Embryonic facial prominence (tissue), 1 donor: Measurements from ENCODE around the gene SMC3.

Experiments used
- DNase-seq: peaks from one replicate; pipeline ENCODE4 v3.0.0-alpha.2; 2016; ENCODE audit errors: extremely low spot score

The SMC3 gene

DNA sequence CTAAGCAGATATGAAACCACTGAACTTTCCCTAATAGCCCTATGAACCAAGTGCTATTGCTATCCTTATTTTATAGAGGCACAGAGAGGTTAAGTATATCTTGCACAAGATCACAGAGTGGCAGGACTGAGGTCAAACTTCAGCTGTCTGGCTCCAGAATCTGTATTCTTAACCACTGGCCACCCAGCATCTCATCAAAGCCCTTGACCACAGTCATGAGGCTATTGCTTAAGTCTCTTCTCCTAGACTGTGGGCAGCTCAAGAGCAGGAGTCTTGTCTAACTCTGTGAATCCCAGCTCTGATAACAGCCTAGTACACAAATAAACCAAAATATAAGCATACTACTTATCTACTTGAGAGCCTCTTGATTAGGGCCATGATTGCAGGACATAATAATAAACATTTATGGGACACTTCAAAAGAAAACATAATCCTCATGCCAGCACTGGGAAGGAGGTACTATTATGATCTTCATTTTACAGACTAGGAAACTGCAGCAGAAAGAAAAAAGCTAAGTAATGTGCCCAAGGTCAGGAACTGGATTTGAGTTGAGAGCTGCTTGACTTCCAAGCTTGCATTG, 22.4 kb upstream of the SMC3 start:
- no peak for DNase-seq

DNA sequence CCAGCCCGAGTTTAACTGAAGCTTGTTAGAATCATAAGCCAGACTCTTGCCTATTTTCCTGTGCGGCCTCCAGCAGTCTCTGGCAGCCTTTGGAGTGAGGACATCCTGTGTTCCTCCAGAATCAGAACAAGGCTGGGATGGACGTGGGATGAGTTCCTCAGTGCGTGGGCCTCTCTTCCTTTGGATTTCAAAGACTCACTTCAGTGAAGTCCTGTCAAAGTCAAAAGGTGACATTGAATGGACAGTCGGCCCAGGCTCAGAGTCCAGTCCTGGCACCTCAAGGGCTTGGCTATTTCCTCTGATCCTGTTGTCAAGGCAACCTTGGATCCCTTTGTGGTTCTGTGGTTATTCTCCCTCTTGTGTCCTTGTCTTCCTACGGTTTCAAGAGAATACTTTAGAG, 21.4 kb upstream of the SMC3 start:
- DNase-seq = no peak

DNA sequence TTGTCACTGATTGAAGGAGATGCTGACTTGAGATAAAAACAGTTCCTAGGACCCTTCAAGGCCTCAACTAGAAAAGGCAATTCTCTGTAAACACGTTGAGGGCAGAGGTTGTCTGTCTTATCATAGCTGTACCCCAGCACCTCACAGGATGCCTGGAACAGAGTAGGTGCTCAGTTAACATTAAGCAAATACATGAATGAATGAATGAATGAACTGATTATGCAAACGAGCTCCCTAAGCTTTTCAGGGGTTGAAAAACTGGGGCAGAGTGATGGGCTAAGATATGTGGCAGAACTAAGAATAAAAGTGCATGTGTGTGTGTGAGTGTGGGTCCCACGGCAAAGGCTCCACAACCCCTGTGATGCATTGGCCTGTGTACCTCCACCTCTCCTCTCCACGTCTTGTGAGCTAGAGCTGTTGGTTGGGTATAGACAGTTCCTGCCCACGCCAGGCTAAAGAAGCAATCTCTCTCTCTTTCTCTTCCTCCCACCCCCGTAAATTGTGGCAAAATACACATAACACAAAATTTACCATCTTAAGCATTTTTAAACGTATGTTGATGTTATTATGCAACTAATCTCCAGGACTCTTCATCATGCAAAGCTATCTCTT, 20.9 kb upstream of the SMC3 start:
- DNase-seq = no peak

DNA sequence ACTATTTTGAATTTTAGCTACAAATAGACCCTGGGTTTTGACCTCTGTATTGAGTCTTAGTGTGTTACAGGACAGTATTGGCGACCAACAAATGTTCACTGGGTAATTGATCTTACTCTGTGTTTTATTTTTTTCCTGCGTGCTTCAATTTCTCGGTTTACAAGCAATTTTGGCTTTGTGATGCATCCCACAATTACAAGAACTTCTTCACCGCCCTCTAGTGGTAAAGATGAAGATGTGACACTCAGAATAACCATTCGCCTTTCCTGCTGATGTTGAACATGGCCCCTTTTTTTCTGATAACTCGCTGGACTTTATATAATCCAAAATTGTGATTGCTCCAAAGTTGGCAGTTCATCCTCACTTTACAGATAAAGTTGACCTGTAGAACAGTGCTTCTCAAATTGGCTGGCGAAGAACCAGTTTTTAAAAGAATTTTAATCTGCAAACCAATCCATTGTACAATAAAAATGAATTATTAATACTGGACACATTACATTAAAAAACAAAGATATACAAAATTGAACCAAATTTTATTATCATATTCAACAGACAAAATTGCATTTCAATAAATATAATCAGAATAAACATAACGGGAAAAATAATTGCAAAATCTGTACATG, 20.2 kb upstream of the SMC3 start:
- DNase-seq = peak; percentile 77

DNA sequence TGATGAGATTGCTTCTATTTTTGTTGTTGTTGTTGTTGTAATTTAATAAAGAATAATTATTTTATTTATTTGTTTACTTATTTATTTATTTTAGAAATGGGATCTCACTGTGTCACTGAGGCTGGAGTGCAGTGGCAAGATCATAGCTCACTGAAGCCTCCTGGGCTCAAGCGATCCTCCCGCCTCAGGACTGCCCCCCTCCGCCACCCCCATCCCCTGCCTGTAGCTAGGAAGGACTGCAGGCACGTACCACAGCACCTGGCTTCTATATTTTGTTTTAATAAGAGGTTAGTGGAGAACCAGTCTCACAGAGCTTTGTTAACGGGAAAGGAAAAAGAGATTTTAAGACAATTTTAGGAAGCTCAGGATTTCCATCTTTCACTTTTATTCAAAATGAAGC, 19.5 kb upstream of the SMC3 start:
- no peak for DNase-seq

DNA sequence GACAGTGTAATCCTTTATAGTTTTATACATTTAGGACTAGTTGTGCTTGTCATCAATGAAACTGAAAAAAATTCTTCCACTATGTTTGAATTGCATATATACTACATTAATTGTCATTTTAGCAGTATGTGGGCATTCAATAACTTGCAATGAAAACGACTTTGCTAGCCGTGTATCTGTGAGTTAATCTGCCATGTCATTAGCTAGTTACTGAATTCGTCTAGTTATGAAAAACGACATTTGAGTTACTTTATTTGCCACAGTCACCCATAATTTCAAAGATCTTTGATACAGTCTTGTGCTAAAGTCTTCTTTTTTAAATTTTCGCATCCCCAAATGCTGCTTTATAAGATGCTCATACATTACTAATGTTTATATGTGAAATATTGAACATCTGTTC, 18.3 kb upstream of the SMC3 start:
- DNase-seq = no peak

DNA sequence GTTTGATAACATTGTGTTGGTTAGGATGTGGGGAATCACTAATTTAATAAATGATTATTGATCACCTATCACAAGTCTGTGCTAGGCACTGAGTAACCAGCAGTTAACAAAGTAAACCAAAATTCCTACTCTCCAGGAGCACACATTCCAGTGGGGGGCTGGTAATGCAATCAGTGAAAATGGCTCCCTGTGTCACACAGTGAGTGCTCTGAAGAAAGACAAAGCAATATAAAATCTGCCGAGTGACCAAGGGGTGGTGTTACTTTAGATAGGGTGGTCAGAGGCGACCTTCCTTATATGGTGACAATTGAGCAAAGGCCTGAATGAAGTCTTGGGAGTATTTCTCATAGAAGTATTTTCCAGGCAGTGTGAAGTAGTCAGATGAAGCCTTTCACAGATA, 13.6 kb upstream of the SMC3 start:
- no peak for DNase-seq

DNA sequence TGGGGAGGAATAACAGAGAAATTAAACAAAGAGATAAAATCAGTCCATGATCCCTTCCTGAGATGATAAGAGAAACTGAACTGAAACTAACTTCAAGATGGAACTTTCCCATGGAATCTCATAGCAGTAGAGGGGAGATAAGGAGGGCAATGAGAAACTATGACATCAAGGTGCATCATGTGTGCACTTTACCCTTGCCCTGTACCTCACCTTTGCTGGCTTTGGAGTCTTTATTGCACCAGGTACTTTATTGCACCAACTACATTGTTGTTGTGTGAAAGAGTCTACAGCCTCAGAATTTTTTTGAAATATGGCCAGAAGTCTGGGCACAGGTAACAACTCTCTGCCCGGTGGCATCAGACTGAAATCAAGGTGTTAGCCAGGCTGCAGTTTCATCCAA, 11.2 kb upstream of the SMC3 start:
- no peak for DNase-seq

DNA sequence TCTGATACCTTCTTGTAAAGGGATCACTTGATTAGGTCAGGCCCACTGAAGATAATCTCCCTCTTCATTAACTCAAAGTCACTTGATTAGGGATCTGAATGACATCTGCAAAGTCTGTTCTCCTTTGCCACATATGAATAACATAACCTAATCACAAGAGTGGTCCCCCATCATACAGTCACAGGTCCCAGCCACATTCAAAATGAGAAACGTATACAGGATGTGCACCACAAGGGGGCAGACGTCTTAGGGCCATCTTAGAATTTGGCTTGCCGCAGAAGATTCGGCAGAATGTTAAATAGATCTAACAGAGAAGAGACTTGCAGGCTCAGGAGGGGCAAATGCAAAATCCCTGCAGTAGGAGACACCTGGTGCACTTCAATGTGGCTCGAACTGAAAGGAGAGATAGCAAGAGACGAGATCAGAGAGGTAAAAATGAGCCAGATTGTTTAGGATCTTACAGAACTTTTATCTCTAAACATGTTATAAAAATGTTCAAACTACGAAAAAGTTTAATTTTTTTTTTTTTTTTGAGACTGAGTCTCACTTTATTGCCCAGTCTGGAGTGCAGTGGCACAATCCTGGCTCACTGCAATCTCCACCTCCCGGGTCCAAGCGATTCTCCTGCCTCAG, 10.4 kb upstream of the SMC3 start:
- DNase-seq = no peak

DNA sequence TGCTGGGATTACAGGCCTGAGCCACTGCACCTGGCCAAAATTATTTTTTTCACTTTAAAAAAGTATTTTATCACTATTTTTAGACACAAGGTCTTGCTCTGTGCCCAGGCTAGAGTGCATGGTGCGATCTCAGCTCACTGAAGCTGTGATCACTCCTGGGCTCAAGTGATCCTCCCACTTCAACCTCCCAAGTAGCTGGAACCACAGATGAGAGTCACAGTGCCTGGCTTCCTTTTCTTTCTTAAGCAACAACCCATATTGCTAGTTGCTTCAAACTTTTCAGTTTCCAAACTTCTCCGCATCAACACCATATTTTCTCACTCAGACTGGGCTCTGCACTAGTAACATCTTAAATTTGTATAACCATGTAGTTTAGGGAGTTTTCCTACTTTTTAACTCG, 9.5 kb upstream of the SMC3 start:
- DNase-seq = no peak

DNA sequence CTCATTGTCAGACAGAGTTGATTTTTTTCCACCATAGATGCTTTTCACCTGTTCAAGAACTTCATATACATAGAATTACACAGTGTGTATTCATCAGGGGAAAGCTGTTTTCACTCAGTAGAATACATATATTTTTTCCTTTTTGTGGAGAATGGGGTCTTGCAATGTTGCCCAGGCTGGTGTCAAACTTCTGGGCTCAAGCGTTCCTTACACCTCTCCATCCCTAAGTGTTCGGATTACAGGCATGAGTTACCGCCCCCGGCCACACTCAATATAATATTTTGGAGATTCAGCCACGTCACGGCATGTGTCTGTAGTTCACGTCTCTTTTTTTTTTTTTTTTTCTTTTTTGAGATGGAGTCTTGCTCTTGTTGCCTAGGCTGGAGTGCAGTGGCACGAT, 7.5 kb upstream of the SMC3 start:
- no peak for DNase-seq

DNA sequence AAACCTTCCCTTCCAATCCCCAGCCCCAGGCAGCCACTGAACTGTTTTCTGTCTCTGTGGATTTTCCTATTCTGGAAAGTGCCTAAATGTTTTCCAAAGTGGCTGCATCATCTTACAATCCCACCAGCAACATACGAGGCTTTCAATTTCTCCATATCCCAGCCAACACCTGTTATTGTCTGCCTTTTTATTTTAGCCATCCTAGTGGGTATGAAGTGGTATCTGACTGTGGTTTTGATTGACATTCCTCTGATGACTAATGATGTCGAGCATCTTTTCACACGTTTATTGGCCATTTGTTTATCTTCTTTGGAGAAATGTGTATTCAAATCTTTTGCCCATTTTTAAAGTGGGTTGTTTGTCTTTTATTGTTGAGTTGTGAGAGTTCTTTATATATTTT, 6.2 kb upstream of the SMC3 start:
- no peak for DNase-seq

DNA sequence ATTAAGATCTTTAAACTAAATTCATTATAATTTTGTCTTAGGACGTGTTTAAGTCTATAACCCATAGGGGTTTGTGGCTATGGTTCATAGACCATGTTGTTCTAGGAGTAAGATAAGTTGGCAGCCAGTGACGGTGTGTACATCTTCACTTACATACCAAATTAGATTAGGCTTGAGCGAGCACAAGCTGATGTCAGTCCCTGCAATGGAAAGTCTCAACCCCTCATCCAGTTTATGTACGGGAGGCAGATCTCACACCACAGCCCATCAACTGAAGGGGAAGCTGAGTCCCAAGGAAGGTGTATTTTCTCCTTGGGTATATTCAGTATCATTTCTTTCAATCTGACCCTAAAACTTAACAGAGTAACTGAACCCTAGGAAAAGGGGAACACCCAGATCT, 5.1 kb upstream of the SMC3 start:
- no peak for DNase-seq

DNA sequence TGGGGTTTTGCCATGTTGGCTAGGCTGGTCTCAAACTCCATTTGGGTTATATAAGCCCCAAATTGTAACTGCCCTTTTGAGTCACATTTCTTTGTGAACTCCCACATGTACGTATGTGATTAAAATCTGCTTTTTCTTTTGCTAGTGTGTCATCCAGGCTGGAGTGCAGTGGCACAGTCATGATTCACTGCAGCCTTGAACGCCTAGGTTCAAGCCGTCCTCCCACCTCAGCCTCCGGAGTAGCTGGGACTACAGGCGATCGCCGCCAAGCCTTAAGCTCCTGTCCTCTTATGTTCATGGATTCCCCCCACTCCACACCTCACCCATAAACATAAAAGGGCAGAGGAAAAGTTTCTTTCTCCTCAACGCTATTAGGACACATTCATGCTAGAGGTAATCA, 4.4 kb upstream of the SMC3 start:
- DNase-seq = no peak

DNA sequence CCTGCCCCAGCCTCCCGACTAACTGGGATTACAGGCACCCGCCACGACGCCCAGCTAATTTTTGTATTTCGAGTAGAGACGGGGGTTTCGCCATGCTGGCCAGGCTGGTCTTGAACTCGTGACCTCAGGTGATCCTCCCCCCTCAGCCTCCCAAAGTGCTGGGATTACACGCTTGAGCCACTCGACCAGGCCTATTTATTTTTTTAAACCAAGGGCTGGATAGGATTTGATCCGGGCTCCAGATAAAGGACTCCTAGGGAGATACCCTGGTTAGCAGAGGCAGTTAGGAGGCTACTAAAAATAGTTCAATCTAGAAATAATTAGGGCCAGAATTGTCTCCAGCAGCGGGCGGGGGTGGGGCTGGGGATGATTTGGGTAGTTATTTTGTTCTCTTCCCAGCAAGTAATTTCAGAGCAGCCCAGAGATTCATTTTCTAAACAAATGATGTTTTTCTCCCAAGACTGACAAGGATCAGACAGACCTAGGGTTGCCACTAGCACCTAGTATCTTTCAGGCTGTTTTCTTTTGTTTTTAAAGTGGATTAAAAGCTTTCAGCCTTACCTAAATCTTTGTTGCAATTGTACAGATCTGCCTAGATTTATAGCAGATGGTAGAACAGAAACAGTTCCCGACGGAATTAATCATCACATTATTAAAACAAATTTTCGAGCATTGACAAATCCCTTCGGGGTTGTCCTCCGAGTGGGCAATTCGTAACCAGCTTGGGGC, 859 bp upstream of the SMC3 start:
- DNase-seq = no peak

DNA sequence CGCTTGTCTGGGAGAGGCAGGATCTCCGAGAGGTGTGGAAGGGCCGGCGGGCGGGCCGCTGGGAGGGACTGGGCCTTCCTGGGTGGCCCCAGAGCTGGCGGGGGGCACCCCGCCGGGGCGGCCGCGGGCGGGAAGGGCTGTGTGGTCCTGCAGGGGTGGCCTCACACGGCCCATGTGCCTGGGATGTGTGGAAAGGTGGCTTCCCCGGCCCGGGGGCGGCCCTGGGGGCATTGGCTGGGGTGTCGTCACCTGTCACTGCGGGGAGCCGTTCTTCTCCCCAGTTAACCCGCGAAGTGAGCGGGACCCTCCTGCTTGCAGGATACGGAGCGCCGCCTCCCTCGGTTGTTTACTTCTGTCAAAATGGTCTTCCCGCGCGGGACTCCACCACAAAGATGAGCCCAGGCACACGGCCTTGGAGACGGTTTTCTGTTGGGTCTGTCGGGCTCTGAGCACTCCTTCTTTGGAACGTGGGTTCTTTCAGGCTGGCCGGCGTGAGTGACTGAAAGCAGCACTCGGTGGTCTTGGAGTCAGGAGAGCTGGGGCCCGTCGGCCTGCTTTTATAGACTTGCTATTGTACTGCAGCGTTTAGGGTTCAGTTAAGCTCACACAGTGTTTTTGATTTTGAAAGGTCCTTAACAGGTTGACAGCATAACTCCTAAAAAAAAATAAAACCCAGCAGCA, 700 bp downstream of the SMC3 start:
- DNase-seq = peak; percentile 7

DNA sequence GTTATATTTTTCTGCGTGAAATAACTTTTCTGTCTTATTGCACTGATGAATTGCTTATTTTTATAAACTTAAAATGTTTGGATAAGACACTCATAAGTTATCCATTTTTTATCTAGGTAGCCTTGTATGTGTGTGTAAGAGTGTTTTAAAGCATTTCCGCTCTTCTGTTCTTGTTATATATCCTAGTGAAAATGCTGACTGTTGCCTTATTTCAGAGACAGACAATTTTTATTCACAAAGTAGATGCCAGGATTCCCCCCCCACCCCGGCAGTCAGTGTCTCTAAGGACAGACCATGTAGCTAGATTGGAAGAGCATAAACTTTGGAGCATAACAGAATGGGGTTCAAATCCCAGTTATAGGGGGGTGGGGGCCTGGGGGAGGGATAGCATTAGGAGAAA, 1.6 kb downstream of the SMC3 start:
- DNase-seq = no peak

DNA sequence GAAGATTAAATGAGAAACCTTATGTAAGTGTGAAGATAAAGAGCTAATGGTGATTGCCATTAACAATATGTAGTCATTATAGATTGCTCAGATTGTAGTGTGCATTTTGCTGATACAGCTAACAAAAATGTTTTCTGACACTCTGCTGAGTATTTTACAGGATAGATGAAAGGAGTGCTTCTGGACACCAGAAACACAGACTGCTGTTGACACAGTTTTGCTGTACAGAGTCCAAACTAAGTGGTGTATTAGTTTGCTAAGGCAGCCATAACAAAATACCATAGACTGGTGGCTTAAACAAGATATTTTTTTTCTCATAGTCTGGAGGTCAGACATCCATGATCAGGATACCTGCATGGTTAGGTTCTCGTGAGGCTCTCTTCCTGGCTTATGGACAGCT, 2.2 kb downstream of the SMC3 start:
- DNase-seq = no peak

DNA sequence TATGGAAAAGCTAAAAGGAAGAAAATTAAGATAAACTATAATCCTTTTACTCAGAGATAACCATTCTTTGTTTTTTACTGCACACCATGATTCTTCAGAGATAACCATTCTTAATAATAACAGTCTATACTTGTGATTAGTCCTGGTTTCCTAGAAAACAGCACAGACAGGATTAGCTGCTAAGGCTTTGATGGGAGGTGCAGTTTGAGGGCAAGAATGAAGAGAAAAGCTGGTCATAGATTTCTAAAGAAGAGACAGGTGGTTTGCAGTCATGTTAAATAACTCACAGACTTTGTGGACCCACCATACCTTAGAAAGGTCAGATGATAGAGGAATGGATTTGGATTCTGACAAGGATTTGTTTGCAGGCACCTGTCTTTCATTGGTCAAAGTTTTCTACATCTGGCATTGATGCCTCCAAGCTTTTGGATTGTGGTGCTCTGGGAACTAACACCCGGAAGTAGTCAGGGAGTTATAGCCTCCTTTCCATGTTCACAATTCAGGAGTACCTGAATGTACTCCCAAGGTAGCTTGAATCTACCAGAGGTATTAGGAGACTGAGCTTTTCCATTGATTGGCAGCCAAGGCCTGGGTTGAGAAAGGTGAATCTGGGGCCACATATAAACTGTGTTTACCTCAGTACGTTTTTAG, 3.7 kb downstream of the SMC3 start:
- no peak for DNase-seq

DNA sequence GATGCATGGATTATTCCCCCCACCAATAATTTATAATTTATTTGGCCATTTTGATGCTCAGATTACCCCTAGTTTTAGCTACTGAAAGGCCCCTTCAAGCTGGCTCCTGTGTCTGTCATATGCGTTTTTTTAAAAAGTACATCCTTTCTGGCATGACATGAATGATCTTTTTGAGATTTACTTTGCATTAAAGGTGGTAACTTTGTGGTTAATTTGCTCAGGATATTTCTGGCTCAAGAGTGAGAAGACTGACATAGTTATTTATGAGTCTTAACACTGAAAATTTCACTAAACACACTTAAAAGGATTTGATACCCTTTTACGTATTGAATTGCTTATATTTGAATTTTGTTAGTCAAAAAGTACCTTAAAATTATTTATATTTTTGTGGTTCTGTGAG, 5.4 kb downstream of the SMC3 start:
- no peak for DNase-seq

DNA sequence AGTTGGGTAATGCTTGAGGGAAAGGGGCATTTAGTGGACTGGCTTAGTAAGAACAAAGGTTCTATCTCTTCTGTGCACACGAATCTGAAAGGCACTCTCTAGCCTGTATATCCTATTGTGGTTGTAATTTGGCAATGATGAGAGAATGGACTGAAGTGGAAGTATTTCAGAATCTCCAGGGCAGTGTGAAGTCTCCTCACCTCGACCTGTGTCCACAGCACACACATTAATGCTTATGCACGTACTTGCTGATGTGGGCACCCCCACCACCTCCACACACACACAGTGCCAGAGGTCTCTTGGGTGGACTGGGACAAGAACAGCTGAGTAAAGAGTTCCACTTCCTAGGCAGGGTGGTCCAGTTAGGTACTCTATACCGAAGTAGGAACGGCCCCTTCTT, 6.9 kb downstream of the SMC3 start:
- no peak for DNase-seq

DNA sequence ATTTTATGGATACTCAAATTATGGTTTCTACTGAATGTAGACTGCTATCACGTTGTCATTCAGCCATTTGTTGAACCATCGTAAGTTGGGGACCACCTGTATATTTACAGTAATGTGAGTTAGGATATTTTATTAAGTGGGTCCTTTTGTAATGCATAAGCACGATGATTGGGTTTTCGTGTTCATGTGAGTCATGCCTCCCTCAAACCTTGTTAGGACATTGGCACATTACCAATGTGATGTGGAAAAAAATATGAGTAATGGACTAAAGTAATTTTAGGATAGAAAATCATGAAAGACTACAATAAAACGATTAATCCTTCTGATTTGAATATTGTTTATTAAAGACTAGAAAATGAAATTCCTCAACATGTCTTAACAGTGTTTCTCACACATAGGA, 8.7 kb downstream of the SMC3 start:
- no peak for DNase-seq
